ENCODE measurements around the gene PLA2G2C.

PLA2G2C gene

DNA sequence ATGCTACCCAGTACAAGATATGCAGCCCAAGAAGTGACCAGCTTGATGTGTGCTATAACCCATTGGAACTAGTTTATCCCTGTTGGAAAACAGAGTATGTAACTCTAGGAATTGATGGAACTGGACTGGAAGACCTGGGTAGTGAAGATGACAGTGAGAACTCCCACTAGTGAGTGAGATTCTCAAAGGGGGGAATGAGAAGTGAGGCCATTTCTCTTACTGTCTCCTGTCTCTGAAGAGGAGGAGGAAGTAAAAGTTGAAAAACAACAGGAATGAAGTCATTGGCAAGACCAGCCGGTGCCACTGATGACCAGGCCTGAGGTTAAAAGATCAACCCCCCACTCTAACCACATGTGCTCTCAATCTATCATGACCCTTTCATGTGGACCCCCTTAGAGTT, 26.3 kb downstream of the PLA2G2C start:
- Histone ChIP-seq H3K4me3 (no peak overlapping the region), H3K9ac (ENCODE audit: insufficient read length) (no peak overlapping the region), H3K9me3 (ENCODE audit: low read depth, low read length) (no peaks in the 10 kb centered on the region), H3K36me3 (ENCODE audit: insufficient read depth, low read length) (no peaks in the 10 kb centered on the region), H3K27ac (no peak overlapping the region)
- no peak for DNase-seq (ENCODE audit: low read depth, low spot score)
- TF ChIP-seq EZH2 (IDR thresholded peaks at IDR 0.05): no peak
- no peak for TF ChIP-seq POLR2AphosphoS5 (IDR thresholded peaks at IDR 0.05; ENCODE audit: borderline replicate concordance, low read depth, low read length)
- no peak for TF ChIP-seq FOXP2 (optimal IDR thresholded peaks at IDR 0.05; ENCODE audit: control extremely low read depth, extremely low read length, insufficient read depth)

DNA sequence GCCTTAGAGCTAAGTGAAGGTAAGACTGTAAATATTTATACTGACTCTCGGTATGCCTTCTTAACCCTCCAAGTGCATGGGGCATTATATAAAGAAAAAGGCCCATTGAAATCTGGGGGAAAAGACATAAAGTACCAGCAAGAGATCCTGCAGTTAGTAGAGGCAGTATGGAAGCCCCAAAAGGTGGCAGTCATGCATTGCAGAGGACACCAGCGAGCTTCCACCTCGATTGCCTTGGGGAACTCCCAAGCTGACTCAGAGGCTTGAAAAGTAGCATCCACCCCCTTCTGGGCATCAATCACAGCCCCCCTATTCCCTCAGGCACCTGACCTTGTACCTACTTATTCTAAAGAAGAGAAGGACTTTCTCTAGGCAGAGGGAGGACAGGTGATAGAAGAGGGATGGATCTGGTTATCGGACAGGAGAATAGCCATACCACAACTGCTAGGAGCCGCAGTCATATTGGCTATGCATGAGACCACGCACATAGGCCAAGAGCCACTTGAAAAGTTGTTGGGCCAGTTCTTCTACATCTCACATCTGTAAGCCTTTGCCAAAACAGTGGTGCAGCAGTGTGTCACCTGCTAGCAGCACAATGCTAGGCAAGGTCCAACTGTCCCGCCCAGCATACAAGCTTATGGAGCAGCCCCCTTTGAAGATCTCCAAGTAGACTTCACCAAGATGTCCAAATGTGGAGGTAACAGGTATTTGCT, 27.8 kb downstream of the PLA2G2C start:
- TF ChIP-seq POLR2AphosphoS5 (IDR thresholded peaks at IDR 0.05; ENCODE audit: borderline replicate concordance, low read depth, low read length): no peak
- TF ChIP-seq EZH2 (IDR thresholded peaks at IDR 0.05): no peak
- TF ChIP-seq FOXP2 (optimal IDR thresholded peaks at IDR 0.05; ENCODE audit: control extremely low read depth, extremely low read length, insufficient read depth): no peak
- Histone ChIP-seq H3K9me3 (ENCODE audit: low read depth, low read length) (no peaks in the 10 kb centered on the region), H3K27ac (no peak overlapping the region), H3K9ac (ENCODE audit: insufficient read length) (no peak overlapping the region), H3K36me3 (ENCODE audit: insufficient read depth, low read length) (no peaks in the 10 kb centered on the region), H3K4me3 (no peak overlapping the region)
- DNase-seq (ENCODE audit: low read depth, low spot score): no peak

DNA sequence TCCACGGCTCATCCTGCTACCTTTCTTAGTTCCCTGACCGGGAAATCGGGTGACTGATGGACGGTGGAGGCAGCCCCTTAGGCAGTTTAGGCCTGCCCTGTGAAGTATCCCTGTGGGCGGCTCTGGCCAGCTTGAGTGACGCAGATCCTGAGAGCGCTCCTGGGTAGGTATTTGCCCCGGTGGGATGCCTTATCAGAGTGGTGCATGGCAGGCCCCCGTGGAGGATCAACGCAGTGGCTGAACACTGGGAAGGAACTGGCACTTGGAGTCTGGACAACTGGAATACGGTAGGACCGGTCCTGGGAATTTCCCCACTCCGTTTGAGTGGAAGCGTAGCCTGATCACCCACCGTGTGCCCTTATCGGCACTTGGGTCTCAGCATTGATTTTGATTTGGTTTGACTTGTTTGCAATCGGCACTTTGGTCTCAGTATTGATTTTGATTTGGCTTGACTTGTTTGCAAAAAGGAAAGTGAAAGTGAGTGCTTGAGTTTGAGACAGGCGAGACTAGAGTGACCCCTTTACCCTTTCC, 32.0 kb downstream of the PLA2G2C start:
- no peak for TF ChIP-seq FOXP2 (optimal IDR thresholded peaks at IDR 0.05; ENCODE audit: control extremely low read depth, extremely low read length, insufficient read depth)
- H3K27ac ChIP-seq: no peak overlapping the region
- no peaks in the 10 kb centered on the region for H3K36me3 ChIP-seq (ENCODE audit: insufficient read depth, low read length)
- H3K9me3 ChIP-seq (ENCODE audit: low read depth, low read length): no peaks in the 10 kb centered on the region
- no peak for DNase-seq (ENCODE audit: low read depth, low spot score)
- no peak overlapping the region for H3K9ac ChIP-seq (ENCODE audit: insufficient read length)
- H3K4me3 ChIP-seq: no peak overlapping the region

DNA sequence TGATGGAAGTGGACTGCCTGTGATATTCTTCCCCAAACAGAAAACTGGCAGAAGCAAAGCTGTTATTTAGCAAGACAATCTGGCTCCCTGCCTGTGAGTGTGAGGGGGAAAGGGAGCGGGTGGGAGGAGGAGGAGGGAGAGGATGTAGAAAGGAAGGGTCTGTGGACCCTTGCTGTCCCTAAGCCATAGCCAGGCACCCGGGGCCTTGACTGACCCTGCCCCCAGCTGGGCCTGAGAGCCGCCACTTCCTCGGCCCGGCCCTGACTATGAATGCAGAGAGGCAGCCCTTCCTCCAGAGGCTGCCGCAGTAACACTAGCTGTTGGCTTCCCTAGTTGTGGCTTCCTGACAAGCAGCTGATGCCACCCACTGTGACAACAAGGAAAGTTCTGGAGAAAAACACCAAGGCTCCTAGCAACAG, 33.3 kb downstream of the PLA2G2C start:
- no peak overlapping the region for H3K9ac ChIP-seq (ENCODE audit: insufficient read length)

DNA sequence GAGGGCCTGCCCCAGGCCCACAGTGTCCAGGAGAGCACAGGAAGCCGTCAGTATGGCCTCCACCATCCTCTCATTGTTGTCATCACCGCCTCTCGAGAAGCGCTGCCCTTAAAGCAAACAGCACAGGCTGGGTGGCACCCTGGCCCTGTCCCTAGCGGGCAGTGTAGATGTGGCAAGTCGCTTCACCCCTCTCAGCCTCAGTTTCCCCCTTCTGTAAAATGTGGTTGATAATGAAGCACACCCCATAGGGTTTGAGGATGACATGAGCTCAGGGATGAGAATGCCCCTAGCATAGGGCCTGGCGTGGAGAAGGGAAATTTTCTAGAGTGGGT, 33.8 kb downstream of the PLA2G2C start:
- H3K4me3 ChIP-seq: no peak overlapping the region
- TF ChIP-seq EZH2 (IDR thresholded peaks at IDR 0.05): no peak
- no peak for TF ChIP-seq POLR2AphosphoS5 (IDR thresholded peaks at IDR 0.05; ENCODE audit: borderline replicate concordance, low read depth, low read length)
- no peak for TF ChIP-seq FOXP2 (optimal IDR thresholded peaks at IDR 0.05; ENCODE audit: control extremely low read depth, extremely low read length, insufficient read depth)
- H3K9me3 ChIP-seq (ENCODE audit: low read depth, low read length): no peaks in the 10 kb centered on the region
- no peak overlapping the region for H3K9ac ChIP-seq (ENCODE audit: insufficient read length)
- H3K36me3 ChIP-seq (ENCODE audit: insufficient read depth, low read length): no peaks in the 10 kb centered on the region
- no peak overlapping the region for H3K27ac ChIP-seq
- no peak for DNase-seq (ENCODE audit: low read depth, low spot score)

More for the DNA sequence above, 33.3 kb downstream of the PLA2G2C start:
- no peak for DNase-seq (ENCODE audit: low read depth, low spot score)
- Histone ChIP-seq H3K4me3 (no peak overlapping the region), H3K9me3 (ENCODE audit: low read depth, low read length) (no peaks in the 10 kb centered on the region), H3K36me3 (ENCODE audit: insufficient read depth, low read length) (no peaks in the 10 kb centered on the region), H3K27ac (no peak overlapping the region)
- TF ChIP-seq EZH2 (IDR thresholded peaks at IDR 0.05) (no peak), FOXP2 (optimal IDR thresholded peaks at IDR 0.05; ENCODE audit: control extremely low read depth, extremely low read length, insufficient read depth) (no peak), POLR2AphosphoS5 (IDR thresholded peaks at IDR 0.05; ENCODE audit: borderline replicate concordance, low read depth, low read length) (no peak)

DNA sequence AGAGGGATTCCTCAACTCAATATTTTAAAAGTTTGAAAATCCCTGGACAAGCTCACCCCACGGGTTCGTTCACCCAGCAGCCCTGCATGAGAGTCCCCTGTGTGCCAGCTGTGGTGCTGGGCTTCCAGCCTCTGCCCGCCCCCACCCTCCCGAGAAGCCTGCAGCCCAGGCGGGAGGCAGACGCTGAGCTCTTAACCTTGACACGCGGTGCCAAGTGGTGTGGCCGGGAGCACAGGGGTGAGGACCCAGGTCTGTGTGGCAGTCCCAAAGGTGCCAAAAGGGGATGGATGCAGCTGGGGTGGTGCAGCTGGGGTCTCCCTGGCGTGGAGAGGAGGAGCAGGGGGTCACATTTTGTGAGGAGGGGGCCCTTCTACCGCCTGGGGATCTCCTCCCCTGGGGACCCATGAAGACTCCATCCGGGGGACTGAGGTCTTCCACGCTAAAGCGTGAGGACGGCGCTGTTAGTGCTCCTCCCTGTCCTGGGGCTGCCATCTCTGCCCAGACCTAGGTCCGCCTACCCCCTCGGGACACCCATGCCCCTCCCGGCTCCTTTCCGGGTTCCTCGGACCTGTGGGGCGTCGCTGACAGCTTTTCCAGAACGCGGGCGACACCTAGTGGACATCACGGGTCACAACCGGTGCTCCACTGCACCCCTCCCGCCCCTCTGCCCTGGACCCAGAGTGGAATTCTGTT, 34.3 kb downstream of the PLA2G2C start:
- DNase-seq (ENCODE audit: low read depth, low spot score): no peak
- Histone ChIP-seq H3K9ac (ENCODE audit: insufficient read length) (no peak overlapping the region), H3K36me3 (ENCODE audit: insufficient read depth, low read length) (no peaks in the 10 kb centered on the region), H3K4me3 (no peak overlapping the region), H3K27ac (no peak overlapping the region), H3K9me3 (ENCODE audit: low read depth, low read length) (no peaks in the 10 kb centered on the region)
- TF ChIP-seq FOXP2 (optimal IDR thresholded peaks at IDR 0.05; ENCODE audit: control extremely low read depth, extremely low read length, insufficient read depth) (no peak), POLR2AphosphoS5 (IDR thresholded peaks at IDR 0.05; ENCODE audit: borderline replicate concordance, low read depth, low read length) (no peak)

DNA sequence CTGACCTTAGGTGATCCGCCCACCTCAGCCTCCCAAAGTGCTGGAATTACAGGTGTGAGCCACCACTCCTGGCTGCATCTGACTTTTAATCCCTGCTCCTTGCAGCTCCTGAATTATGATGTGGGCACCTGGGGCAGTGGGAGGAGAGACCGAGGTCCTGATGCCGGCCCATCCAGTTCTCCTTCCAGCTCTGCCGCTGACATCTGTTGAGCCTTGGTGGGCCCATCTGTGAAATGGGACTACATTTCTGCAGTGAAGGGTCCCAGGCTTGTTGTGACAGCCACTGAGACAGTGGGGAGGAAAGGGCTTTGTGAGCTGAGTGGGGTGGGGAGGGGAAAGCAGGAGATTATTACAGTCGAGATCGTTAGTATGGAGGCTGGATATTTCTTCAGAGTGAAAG, 35.3 kb downstream of the PLA2G2C start:
- no peak overlapping the region for H3K9ac ChIP-seq (ENCODE audit: insufficient read length)
- H3K9me3 ChIP-seq (ENCODE audit: low read depth, low read length): no peaks in the 10 kb centered on the region
- DNase-seq (ENCODE audit: low read depth, low spot score): no peak
- H3K4me3 ChIP-seq: no peak overlapping the region
- H3K36me3 ChIP-seq (ENCODE audit: insufficient read depth, low read length): no peaks in the 10 kb centered on the region
- TF ChIP-seq POLR2AphosphoS5 (IDR thresholded peaks at IDR 0.05; ENCODE audit: borderline replicate concordance, low read depth, low read length) (no peak), EZH2 (IDR thresholded peaks at IDR 0.05) (no peak), FOXP2 (optimal IDR thresholded peaks at IDR 0.05; ENCODE audit: control extremely low read depth, extremely low read length, insufficient read depth) (no peak)
- no peak overlapping the region for H3K27ac ChIP-seq

DNA sequence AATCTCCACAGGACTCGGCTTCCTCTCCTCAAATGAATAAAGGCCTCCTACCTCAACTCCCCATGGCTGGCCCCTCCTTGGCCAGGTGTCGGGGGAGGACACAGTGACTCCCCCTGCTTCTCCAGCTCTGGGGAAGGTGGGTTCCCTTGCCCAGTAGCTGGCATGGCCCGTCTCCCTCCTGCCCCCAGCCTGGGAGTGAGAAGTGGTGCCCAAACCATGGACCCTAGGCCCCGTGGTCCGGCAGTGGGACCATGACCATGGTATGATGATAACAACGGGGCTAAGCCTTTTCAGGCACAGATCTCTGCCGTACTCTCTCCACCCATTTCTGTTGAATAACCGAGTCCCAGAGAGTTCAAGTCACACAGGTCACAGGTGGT, 36.0 kb downstream of the PLA2G2C start:
- Histone ChIP-seq H3K4me3 (no peak overlapping the region), H3K36me3 (ENCODE audit: insufficient read depth, low read length) (no peaks in the 10 kb centered on the region), H3K9ac (ENCODE audit: insufficient read length) (no peak overlapping the region), H3K27ac (no peak overlapping the region), H3K9me3 (ENCODE audit: low read depth, low read length) (no peaks in the 10 kb centered on the region)
- TF ChIP-seq EZH2 (IDR thresholded peaks at IDR 0.05) (no peak), FOXP2 (optimal IDR thresholded peaks at IDR 0.05; ENCODE audit: control extremely low read depth, extremely low read length, insufficient read depth) (no peak), POLR2AphosphoS5 (IDR thresholded peaks at IDR 0.05; ENCODE audit: borderline replicate concordance, low read depth, low read length) (no peak)
- no peak for DNase-seq (ENCODE audit: low read depth, low spot score)
